HEK293 (cell line): ENCODE results near the gene SETD9.

Source experiments
- CTCF ChIA-PET: fragments of 350-600 bp; formaldehyde crosslinking; extraction: SDS; loops from one replicate; lab custom pipeline; 2021; ENCODE audit warnings: antibody characterized with exemption; lab: Yijun Ruan, JAX
- POLR2A ChIA-PET: fragments of 300-600 bp; formaldehyde crosslinking; extraction: SDS; loops from one replicate; lab custom pipeline; 2020; ENCODE audit warnings: antibody characterized with exemption, inconsistent platforms; lab: Yijun Ruan, JAX
- H3K27ac ChIP-seq: fragments of 200-500 bp; sonication (Bioruptor generic); 2 replicates; pipeline ENCODE4 v1.5.1; 2014; ENCODE audit warnings: low read depth, low read length, control low read depth, inconsistent platforms; ENCODE audit errors: extremely low read depth
- H3K36me3 ChIP-seq, 2 experiments: fragments of 200-500 bp in 1 of 2; sonication (Bioruptor generic) in 1 of 2; 1 replicate in 1 of 2; 2 replicates in 1 of 2; pipeline ENCODE4 v1.5.1; 2014 to 2017; ENCODE audit warnings: inconsistent platforms in 2 of 2, low read length in 2 of 2; ENCODE audit not compliant: control insufficient read depth in 2 of 2, insufficient read depth in 1 of 2
- H3K4me1 ChIP-seq: fragments of 200-500 bp; sonication (Bioruptor generic); 2 replicates; pipeline ENCODE4 v1.5.1; 2014; ENCODE audit warnings: mild to moderate bottlenecking, low read length, inconsistent platforms; ENCODE audit not compliant: control insufficient read depth, insufficient read depth
- H3K4me3 ChIP-seq: 2 replicates; pipeline ENCODE4 v1.5.1; 2011; ENCODE audit warnings: low read depth, mild to moderate bottlenecking, control low read depth, low read length, moderate library complexity
- H3K9me3 ChIP-seq: fragments of 200-500 bp; sonication (Bioruptor generic); 2 replicates; pipeline ENCODE4 v1.5.1; 2014; ENCODE audit warnings: low read depth, low read length, inconsistent platforms; ENCODE audit not compliant: control insufficient read depth, insufficient read depth
- BCL11B ChIP-seq: fragments of 450-650 bp; formaldehyde crosslinking; IDR thresholded peaks from 2 replicates; pipeline ENCODE4 v1.5.1; 2016; ENCODE audit warnings: low read depth, missing biosample characterization, missing genetic modification characterization
- BCL6B ChIP-seq: fragments of 450-650 bp; formaldehyde crosslinking; IDR thresholded peaks from 2 replicates; pipeline ENCODE4 v1.5.1; 2017; ENCODE audit warnings: missing biosample characterization, missing genetic modification characterization
- GLI2 ChIP-seq: fragments of 450-650 bp; formaldehyde crosslinking; IDR thresholded peaks from 2 replicates; pipeline ENCODE4; 2017; ENCODE audit warnings: missing biosample characterization, missing genetic modification characterization, low read depth, borderline replicate concordance
- HOXA7 ChIP-seq: sonication (generic); formaldehyde crosslinking; IDR thresholded peaks from 2 replicates; pipeline ENCODE4 v1.8.1; 2022; ENCODE audit warnings: missing genetic modification reagents, borderline replicate concordance
- KLF7 ChIP-seq: fragments of 450-650 bp; formaldehyde crosslinking; IDR thresholded peaks from 2 replicates; pipeline ENCODE4 v1.5.1; 2016; ENCODE audit warnings: missing biosample characterization, missing genetic modification characterization, borderline replicate concordance
- MEIS1 ChIP-seq: sonication (generic); formaldehyde crosslinking; IDR thresholded peaks from 2 replicates; pipeline ENCODE4 v1.8.1; 2022; ENCODE audit warnings: missing genetic modification reagents, mild to moderate bottlenecking, borderline replicate concordance
- MZF1 ChIP-seq: fragments of 450-650 bp; formaldehyde crosslinking; IDR thresholded peaks from 2 replicates; pipeline ENCODE4 v1.5.1; 2017; ENCODE audit warnings: missing biosample characterization, missing genetic modification characterization, borderline replicate concordance
- REPIN1 ChIP-seq: fragments of 450-650 bp; formaldehyde crosslinking; IDR thresholded peaks from 2 replicates; pipeline ENCODE4 v1.5.1; 2017; ENCODE audit warnings: missing biosample characterization, missing genetic modification characterization, low read depth
- SETDB1 ChIP-seq: IDR thresholded peaks from one replicate; pipeline ENCODE4 v1.6.1; 2017; ENCODE audit warnings: mild to moderate bottlenecking, low read length, moderate library complexity, mixed read lengths; ENCODE audit not compliant: insufficient read length
- SP7 ChIP-seq: fragments of 450-650 bp; formaldehyde crosslinking; IDR thresholded peaks from 2 replicates; pipeline ENCODE4 v1.5.1; 2016; ENCODE audit warnings: missing biosample characterization, missing genetic modification characterization
- TRIM28 ChIP-seq: IDR thresholded peaks from 2 replicates; pipeline ENCODE4 v1.6.1; 2011; ENCODE audit warnings: low read length, control low read depth, borderline replicate concordance
- YY2 ChIP-seq: fragments of 450-650 bp; formaldehyde crosslinking; IDR thresholded peaks from 2 replicates; pipeline ENCODE4 v1.5.1; 2016; ENCODE audit warnings: missing biosample characterization, missing genetic modification characterization
- ZBTB6 ChIP-seq: fragments of 450-650 bp; formaldehyde crosslinking; IDR thresholded peaks from 2 replicates; pipeline ENCODE4 v1.5.1; 2017; ENCODE audit warnings: missing biosample characterization, missing genetic modification characterization
- ZEB2 ChIP-seq: fragments of 450-650 bp; formaldehyde crosslinking; IDR thresholded peaks from 2 replicates; pipeline ENCODE4 v1.5.1; 2016; ENCODE audit warnings: missing biosample characterization, missing genetic modification characterization
- ZNF114 ChIP-seq: fragments of 450-650 bp; formaldehyde crosslinking; IDR thresholded peaks from 2 replicates; pipeline ENCODE4 v1.5.0; 2017; ENCODE audit warnings: missing biosample characterization, missing genetic modification characterization
- ZNF169 ChIP-seq: fragments of 450-650 bp; formaldehyde crosslinking; IDR thresholded peaks from 2 replicates; pipeline ENCODE4 v1.5.1; 2016; ENCODE audit warnings: missing biosample characterization, missing genetic modification characterization
- ZNF280D ChIP-seq: fragments of 450-650 bp; formaldehyde crosslinking; IDR thresholded peaks from 2 replicates; pipeline ENCODE4 v1.5.1; 2016; ENCODE audit warnings: missing biosample characterization, missing genetic modification characterization
- ZNF404 ChIP-seq: fragments of 450-650 bp; formaldehyde crosslinking; IDR thresholded peaks from 2 replicates; pipeline ENCODE4 v1.5.1; 2017; ENCODE audit warnings: missing biosample characterization, missing genetic modification characterization
- ZNF449 ChIP-seq: fragments of 450-650 bp; formaldehyde crosslinking; IDR thresholded peaks from 2 replicates; pipeline ENCODE4 v1.5.1; 2017; ENCODE audit warnings: missing biosample characterization, mild to moderate bottlenecking, missing genetic modification characterization, moderate library complexity
- ZNF510 ChIP-seq: fragments of 450-650 bp; formaldehyde crosslinking; IDR thresholded peaks from 2 replicates; pipeline ENCODE4 v1.5.1; 2018; ENCODE audit warnings: mild to moderate bottlenecking, missing genetic modification characterization, missing biosample characterization; ENCODE audit not compliant: insufficient replicate concordance
- ZNF555 ChIP-seq: fragments of 450-650 bp; formaldehyde crosslinking; conservative IDR thresholded peaks from 2 replicates; pipeline ENCODE4 v1.5.1; 2017; ENCODE audit warnings: missing biosample characterization, mild to moderate bottlenecking, missing genetic modification characterization, inconsistent platforms
- ZNF600 ChIP-seq: fragments of 450-650 bp; formaldehyde crosslinking; IDR thresholded peaks from 2 replicates; pipeline ENCODE4 v1.5.1; 2016; ENCODE audit warnings: missing biosample characterization, missing genetic modification characterization
- ZNF623 ChIP-seq: fragments of 450-650 bp; formaldehyde crosslinking; IDR thresholded peaks from 2 replicates; pipeline ENCODE4 v1.5.1; 2016; ENCODE audit warnings: missing biosample characterization, missing genetic modification characterization
- ZNF707 ChIP-seq: fragments of 450-650 bp; formaldehyde crosslinking; IDR thresholded peaks from 2 replicates; pipeline ENCODE4 v1.5.1; 2016; ENCODE audit warnings: missing biosample characterization, missing genetic modification characterization
- ZNF791 ChIP-seq: fragments of 450-650 bp; formaldehyde crosslinking; IDR thresholded peaks from 2 replicates; pipeline ENCODE4 v1.5.1; 2016; ENCODE audit warnings: missing biosample characterization, missing genetic modification characterization
- ZNF830 ChIP-seq: fragments of 450-650 bp; IDR thresholded peaks from 2 replicates; pipeline ENCODE4 v1.5.0; 2018; ENCODE audit warnings: missing biosample characterization, missing genetic modification characterization, low read depth, mild to moderate bottlenecking, moderate library complexity
- ZNF837 ChIP-seq: fragments of 450-650 bp; formaldehyde crosslinking; IDR thresholded peaks from 2 replicates; pipeline ENCODE4 v1.5.1; 2016; ENCODE audit warnings: missing biosample characterization, missing genetic modification characterization

SETD9 gene

GRCh38 chr5:56871777-56872176 is 37.6 kb upstream of the SETD9 start:
- CTCF ChIA-PET, result interaction anchor here (0.6 kb wide), 1 partner anchor 192 kb away, joined by 3 read pairs; no protein-coding TSS in a partner anchor
- Histone ChIP-seq H3K9me3 (no peaks in the 10 kb centered on the region), H3K4me3 (no peak overlapping the region), H3K4me1 (no peaks in the 10 kb centered on the region), H3K27ac (no peak overlapping the region), H3K36me3 (peaks cover 26 to 49% of the 10 kb centered on the region in 2 experiments)
- TF ChIP-seq BCL11B (no peak), ZEB2 (tag by site-specific recombination) (no peak), ZBTB6 (tag by site-specific recombination) (no peak), ZNF623 (tag by site-specific recombination) (no peak), ZNF791 (no peak), ZNF280D (tag by site-specific recombination) (no peak), ZNF404 (tag by site-specific recombination) (no peak), KLF7 (tag by site-specific recombination) (no peak)
- POLR2A ChIA-PET, result no interaction called here

- CTCF ChIA-PET, result interaction anchor here (0.6 to 1.2 kb wide), 2 partner anchors 267 to 603 kb away, joined by 4 to 5 read pairs; no protein-coding TSS in a partner anchor
- no peak overlapping the region for H3K4me3 ChIP-seq
- no peaks in the 10 kb centered on the region for H3K9me3 ChIP-seq
- POLR2A ChIA-PET, result no interaction called here
- H3K27ac ChIP-seq, result no peak overlapping the region
- H3K36me3 ChIP-seq, result peaks cover 23 to 58% of the 10 kb centered on the region in 2 experiments
- TF ChIP-seq ZNF510, result no peak
- no peak for TF ChIP-seq ZNF555 (tag by site-specific recombination)
- TF ChIP-seq ZNF837, result no peak
- no peak for TF ChIP-seq TRIM28
- TF ChIP-seq ZNF449 (tag by site-specific recombination), result no peak
- no peak for TF ChIP-seq ZNF169 (tag by site-specific recombination)
- TF ChIP-seq GLI2, result no peak
- no peak for TF ChIP-seq BCL6B (tag by site-specific recombination)
- no peak for TF ChIP-seq ZNF707 (tag by site-specific recombination)
- no peak for TF ChIP-seq SP7 (tag by site-specific recombination)
- TF ChIP-seq REPIN1 (tag by site-specific recombination), result no peak
- TF ChIP-seq SETDB1, result no peak
- TF ChIP-seq ZNF600 (tag by site-specific recombination), result no peak
- no peak for TF ChIP-seq ZNF114 (tag by site-specific recombination)
- TF ChIP-seq HOXA7 (CRISPR knock-in tag), result no peak
- TF ChIP-seq ZNF830 (tag by site-specific recombination), result no peak
- no peak for TF ChIP-seq MEIS1
- no peak for TF ChIP-seq MZF1 (tag by site-specific recombination)
- no peak for TF ChIP-seq YY2 (tag by site-specific recombination)
- TF ChIP-seq, all 188 proteins: peak for 0
- no peaks in the 10 kb centered on the region for H3K4me1 ChIP-seq
Measured at GRCh38 chr5:56873056-56873455, 36.3 kb upstream of the SETD9 start.
